Transverse colon (tissue), 4 donors: ENCODE measurements around the gene HOXD10. TPM values are rescaled to one million over a fixed set of nuclear protein-coding genes. Genes with fewer than 3 reads are reported as not detected.

ENCODE experiments used
- DNase-seq: peaks from one replicate; pipeline ENCODE4 v3.0.0-alpha.2; 2019
- H3K27ac ChIP-seq, 4 donors: fragments of 200-600 bp; sonication (generic); 2 replicates each; pipeline ENCODE4 v1.5.1; 2016 to 2018; ENCODE audit warnings: inconsistent platforms in 4 of 4
- H3K27me3 ChIP-seq: fragments of 200-600 bp; sonication (generic); 2 replicates; pipeline ENCODE4 v1.5.1; 2017; ENCODE audit warnings: inconsistent platforms
- H3K36me3 ChIP-seq, 4 donors: fragments of 200-600 bp; sonication (generic); 2 replicates each; pipeline ENCODE4 v1.5.1; 2017 to 2019; ENCODE audit warnings: inconsistent platforms in 4 of 4
- H3K4me1 ChIP-seq, 4 donors: fragments of 200-600 bp; sonication (generic); 2 replicates each; pipeline ENCODE4 v1.5.1; 2017 to 2020; ENCODE audit warnings: inconsistent platforms in 4 of 4
- H3K4me3 ChIP-seq, 4 donors: fragments of 200-600 bp; sonication (generic); 1 replicate in 1 of 4; 2 replicates in 3 of 4; pipeline versions ENCODE4 v1.5.1 to v1.6.1; 2017 to 2019; ENCODE audit warnings: inconsistent platforms in 4 of 4
- H3K9me3 ChIP-seq, 2 donors: fragments of 200-600 bp; sonication (generic); 2 replicates each; pipeline ENCODE4 v1.5.1; 2017 to 2019; ENCODE audit warnings: inconsistent platforms in 2 of 2
- EP300 ChIP-seq: sonication (generic); formaldehyde crosslinking; IDR thresholded peaks from one replicate; pipeline ENCODE4 v1.6.1; 2017; ENCODE audit warnings: antibody characterized with exemption, low read depth
- POLR2A ChIP-seq: fragments of 450-650 bp; IDR thresholded peaks from one replicate; pipeline ENCODE4 v1.6.1; 2016; ENCODE audit warnings: antibody characterized with exemption, mild to moderate bottlenecking, moderate library complexity
- POLR2AphosphoS5 ChIP-seq, 3 donors: sonication (generic); formaldehyde crosslinking; IDR thresholded peaks; one replicate each; pipeline ENCODE4 v1.6.1; 2016; ENCODE audit warnings: antibody characterized with exemption in 3 of 3
- WGBS, 2 donors: methylation state at CpG; one replicate each; pipeline ENCODE4 v1.1.5; 2018; ENCODE audit warnings: low coverage in 1 of 2; 5-methylcytosine and 5-hydroxymethylcytosine counted together
- in situ Hi-C, 4 donors: fragments of 200-750 bp; cut with MboI; loops; one replicate each; pipeline versions ENCODE4 v1.15.0 to v1.15.1; 2017; ENCODE audit warnings: low sequenced_read_pairs in 3 of 4, low pct_ligation_motif_present in 1 of 4, low pct_unique_long_range_greater_than_20kb in 1 of 4
- intact Hi-C: fragments of 100-400 bp; cut with DNase I; formaldehyde crosslinking; loops from one replicate; pipeline ENCODE4 v1.15.1; 2023; ENCODE audit warnings: low total_unique reads
- total RNA-seq, 4 donors: library from RNA; depleted of rRNA; stranded (reverse); fragments of >200 nt; gene quantifications; one replicate each; pipeline ENCODE4 v1.1.0, GENCODE V29; 2016
- TF ChIP-seq, protein P1 (sequence below), 5 experiments: fragments of 200-600 bp in 3 of 5; fragments of 450-650 bp in 2 of 5; sonication (generic) in 3 of 5; IDR thresholded peaks; 1 replicate in 2 of 5; 2 replicates in 3 of 5; pipeline ENCODE4 v1.5.1; 2016 to 2017; ENCODE audit warnings: antibody characterized with exemption in 5 of 5, inconsistent platforms in 3 of 5, mild to moderate bottlenecking in 2 of 5, moderate library complexity in 1 of 5

Gene HOXD10
- total RNA-seq, 4 donors from 2014 or later: 1.1 to 25.1 (median 7.6) TPM

DNA sequence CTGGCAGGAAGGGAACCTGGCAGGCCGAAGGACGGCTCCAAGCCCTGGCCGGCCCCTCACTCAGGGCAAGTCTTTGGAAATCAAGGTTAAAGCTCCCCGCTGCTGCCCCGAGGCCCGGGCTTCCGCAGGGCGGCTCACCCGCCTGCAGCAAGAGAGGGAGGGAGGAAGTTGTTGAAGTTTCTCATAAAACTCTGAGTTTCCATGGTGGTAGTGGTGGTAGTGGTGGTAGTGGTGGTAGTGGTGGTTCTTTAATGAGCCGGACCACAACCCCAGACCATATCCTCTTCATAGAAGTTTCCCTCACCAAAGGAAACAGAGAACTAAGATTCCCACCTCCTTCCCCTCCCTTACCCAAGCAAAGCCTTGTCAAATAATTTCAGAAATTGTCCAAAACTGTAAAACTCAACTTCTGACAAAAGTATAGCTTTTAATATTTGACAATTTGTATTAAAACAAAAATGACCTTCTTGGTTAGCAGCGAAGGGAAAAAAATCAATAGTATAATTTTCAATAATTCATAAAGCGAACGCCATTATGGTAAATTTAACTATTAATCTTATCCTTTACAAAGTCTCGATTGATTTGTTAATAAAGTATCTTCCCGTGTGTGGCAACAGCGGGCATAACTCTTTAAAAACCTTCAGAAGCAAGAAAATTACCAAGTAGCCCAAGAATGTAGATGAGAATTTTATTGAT lies 1.5 kb upstream of the HOXD10 start:
- 26 to 42% methylated on average over 10 to 16 of the region's 16 CpGs for WGBS, 2 donors
- H3K9me3 ChIP-seq: no peaks in the 10 kb centered on the region
- H3K4me3 ChIP-seq: no peak overlapping the region
- H3K4me1 ChIP-seq: peaks cover 0 to 15% (median 3%) of the 10 kb centered on the region in 4 donors
- no peaks in the 10 kb centered on the region for H3K36me3 ChIP-seq
- in situ Hi-C loops (loop anchor here in 3 of 4 donors (25.0 kb wide), 2 partner anchors 697 to 1022 kb away; no protein-coding TSS in a partner anchor), intact Hi-C loops (no loop called here)
- TF ChIP-seq POLR2A (no peak), EP300 (no peak), POLR2AphosphoS5 (IDR thresholded peaks at IDR 0.05) (no peak)
- TF ChIP-seq, protein P1, sequence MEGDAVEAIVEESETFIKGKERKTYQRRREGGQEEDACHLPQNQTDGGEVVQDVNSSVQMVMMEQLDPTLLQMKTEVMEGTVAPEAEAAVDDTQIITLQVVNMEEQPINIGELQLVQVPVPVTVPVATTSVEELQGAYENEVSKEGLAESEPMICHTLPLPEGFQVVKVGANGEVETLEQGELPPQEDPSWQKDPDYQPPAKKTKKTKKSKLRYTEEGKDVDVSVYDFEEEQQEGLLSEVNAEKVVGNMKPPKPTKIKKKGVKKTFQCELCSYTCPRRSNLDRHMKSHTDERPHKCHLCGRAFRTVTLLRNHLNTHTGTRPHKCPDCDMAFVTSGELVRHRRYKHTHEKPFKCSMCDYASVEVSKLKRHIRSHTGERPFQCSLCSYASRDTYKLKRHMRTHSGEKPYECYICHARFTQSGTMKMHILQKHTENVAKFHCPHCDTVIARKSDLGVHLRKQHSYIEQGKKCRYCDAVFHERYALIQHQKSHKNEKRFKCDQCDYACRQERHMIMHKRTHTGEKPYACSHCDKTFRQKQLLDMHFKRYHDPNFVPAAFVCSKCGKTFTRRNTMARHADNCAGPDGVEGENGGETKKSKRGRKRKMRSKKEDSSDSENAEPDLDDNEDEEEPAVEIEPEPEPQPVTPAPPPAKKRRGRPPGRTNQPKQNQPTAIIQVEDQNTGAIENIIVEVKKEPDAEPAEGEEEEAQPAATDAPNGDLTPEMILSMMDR (IDR thresholded peaks at IDR 0.05): no peak
- DNase-seq: no peak
- peak overlapping the region; percentile 24 to 70 (median 55) for H3K27ac ChIP-seq
- peaks cover 100% of the 10 kb centered on the region for H3K27me3 ChIP-seq

DNA sequence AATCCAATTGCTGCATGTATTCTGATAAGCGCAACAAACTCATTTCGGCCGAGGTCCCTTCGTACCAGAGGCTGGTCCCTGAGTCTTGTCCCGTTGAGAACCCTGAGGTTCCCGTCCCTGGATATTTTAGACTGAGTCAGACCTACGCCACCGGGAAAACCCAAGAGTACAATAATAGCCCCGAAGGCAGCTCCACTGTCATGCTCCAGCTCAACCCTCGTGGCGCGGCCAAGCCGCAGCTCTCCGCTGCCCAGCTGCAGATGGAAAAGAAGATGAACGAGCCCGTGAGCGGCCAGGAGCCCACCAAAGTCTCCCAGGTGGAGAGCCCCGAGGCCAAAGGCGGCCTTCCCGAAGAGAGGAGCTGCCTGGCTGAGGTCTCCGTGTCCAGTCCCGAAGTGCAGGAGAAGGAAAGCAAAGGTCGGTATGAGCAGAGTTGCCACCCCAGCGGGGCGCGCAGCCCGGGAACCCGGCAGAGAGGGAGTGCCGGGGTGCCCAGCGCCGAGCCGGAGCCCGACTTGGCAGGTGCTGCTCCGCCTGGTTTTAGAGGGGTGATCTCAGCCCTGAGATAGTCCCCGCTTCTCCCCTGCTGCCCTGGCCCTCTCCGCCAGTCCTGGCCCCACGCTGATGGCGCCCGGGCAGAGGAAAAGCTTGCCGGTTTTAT lies 714 bp downstream of the HOXD10 start:
- no peak for TF ChIP-seq POLR2A
- no peak for TF ChIP-seq EP300
- TF ChIP-seq, protein P1 (IDR thresholded peaks at IDR 0.05): no peak
- TF ChIP-seq POLR2AphosphoS5 (IDR thresholded peaks at IDR 0.05): no peak
- in situ Hi-C loops (loop anchor here in 3 of 4 donors (25.0 kb wide), 2 partner anchors 695 to 1020 kb away; no protein-coding TSS in a partner anchor), intact Hi-C loops (no loop called here)
- H3K9me3 ChIP-seq: no peaks in the 10 kb centered on the region
- WGBS, 2 donors: 44 to 60% methylated on average over 1 to 40 of the region's 40 CpGs
- H3K36me3 ChIP-seq: no peaks in the 10 kb centered on the region
- H3K4me3 ChIP-seq: peak overlapping the region in 1 of 4 donors; percentile 8
- DNase-seq: no peak
- peak overlapping the region in 3 of 4 donors; percentile 42 to 70 (median 59) for H3K27ac ChIP-seq
- peaks cover 100% of the 10 kb centered on the region for H3K27me3 ChIP-seq
- H3K4me1 ChIP-seq: peaks cover 0 to 14% (median 9%) of the 10 kb centered on the region in 4 donors

DNA sequence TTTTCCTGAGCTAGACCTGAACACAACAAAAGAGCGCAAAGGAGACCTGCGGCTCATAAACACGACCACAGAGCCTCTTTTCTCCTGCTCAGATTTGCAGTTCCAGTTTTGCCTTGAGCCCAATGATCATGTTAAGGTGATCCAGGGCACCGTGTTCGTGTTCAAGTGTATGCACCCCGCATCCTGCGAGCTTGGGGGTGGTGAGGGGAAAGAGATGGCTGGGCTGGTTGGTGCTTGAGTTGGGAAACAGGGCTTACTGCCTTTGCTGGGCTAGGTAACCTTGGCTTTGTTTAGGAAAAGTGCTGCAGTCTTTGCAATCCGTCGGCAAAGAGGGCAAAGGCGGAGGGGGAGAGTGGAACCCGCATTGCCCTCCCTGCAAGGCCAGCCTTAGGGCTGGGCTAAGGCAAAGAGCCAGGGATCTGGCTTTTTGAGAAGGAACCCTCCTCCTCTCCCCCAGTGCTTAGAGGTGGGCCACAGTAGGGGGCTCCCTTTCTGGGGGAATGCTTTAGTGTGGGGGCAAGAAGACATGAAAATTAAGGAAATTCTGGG lies 1.3 kb downstream of the HOXD10 start:
- in situ Hi-C loops: loop anchor here in 3 of 4 donors (25.0 kb wide), 2 partner anchors 694 to 1019 kb away; no protein-coding TSS in a partner anchor
- peaks cover 0 to 18% (median 11%) of the 10 kb centered on the region in 4 donors for H3K4me1 ChIP-seq
- WGBS, 2 donors: 31 to 64% methylated on average over 5 to 11 of the region's 11 CpGs

More for the DNA sequence above, 1.3 kb downstream of the HOXD10 start:
- TF ChIP-seq POLR2AphosphoS5 (IDR thresholded peaks at IDR 0.05) (no peak), EP300 (no peak), POLR2A (no peak)
- TF ChIP-seq, protein P1 (IDR thresholded peaks at IDR 0.05): no peak
- H3K9me3 ChIP-seq: no peaks in the 10 kb centered on the region
- DNase-seq: no peak
- no peaks in the 10 kb centered on the region for H3K36me3 ChIP-seq
- H3K27ac ChIP-seq: peak overlapping the region in 3 of 4 donors; percentile 42 to 70 (median 59)
- H3K27me3 ChIP-seq: peaks cover 100% of the 10 kb centered on the region
- peak overlapping the region in 1 of 4 donors; percentile 8 for H3K4me3 ChIP-seq
- intact Hi-C loops: no loop called here
